Fibroblast of lung (primary cell): ENCODE results near the gene BARX2.

ENCODE experiments used
- EZH2 ChIP-seq: IDR thresholded peaks from 2 replicates; pipeline ENCODE4 v1.5.1; 2012; ENCODE audit warnings: low read length, control low read depth, mild to moderate bottlenecking; ENCODE audit errors: missing control alignments
- TF ChIP-seq, protein P1 (sequence below), 2 donors: IDR thresholded peaks in 1 of 2; conservative IDR thresholded peaks in 1 of 2; 1 replicate in 1 of 2; 2 replicates in 1 of 2; pipeline ENCODE4 v1.5.1; 2011 to 2012; ENCODE audit warnings: low read length in 2 of 2, control low read depth in 1 of 2, inconsistent platforms in 1 of 2, low read depth in 1 of 2, mild to moderate bottlenecking in 1 of 2

- TF ChIP-seq, protein P1, sequence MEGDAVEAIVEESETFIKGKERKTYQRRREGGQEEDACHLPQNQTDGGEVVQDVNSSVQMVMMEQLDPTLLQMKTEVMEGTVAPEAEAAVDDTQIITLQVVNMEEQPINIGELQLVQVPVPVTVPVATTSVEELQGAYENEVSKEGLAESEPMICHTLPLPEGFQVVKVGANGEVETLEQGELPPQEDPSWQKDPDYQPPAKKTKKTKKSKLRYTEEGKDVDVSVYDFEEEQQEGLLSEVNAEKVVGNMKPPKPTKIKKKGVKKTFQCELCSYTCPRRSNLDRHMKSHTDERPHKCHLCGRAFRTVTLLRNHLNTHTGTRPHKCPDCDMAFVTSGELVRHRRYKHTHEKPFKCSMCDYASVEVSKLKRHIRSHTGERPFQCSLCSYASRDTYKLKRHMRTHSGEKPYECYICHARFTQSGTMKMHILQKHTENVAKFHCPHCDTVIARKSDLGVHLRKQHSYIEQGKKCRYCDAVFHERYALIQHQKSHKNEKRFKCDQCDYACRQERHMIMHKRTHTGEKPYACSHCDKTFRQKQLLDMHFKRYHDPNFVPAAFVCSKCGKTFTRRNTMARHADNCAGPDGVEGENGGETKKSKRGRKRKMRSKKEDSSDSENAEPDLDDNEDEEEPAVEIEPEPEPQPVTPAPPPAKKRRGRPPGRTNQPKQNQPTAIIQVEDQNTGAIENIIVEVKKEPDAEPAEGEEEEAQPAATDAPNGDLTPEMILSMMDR (conservative IDR thresholded peaks at IDR 0.05 in 1 of 2, IDR thresholded peaks at IDR 0.05 in 1 of 2; ENCODE audit: low read depth in 1 of 2, low read length in 2 of 2), result no peak
- no peak for TF ChIP-seq EZH2
Observed at GRCh38 chr11:129418039-129418438, 42.4 kb downstream of the BARX2 start.
